HepG2 (cell line): ENCODE results near the gene BAIAP2L1. TPM values are rescaled to one million over a fixed set of nuclear protein-coding genes. Genes with fewer than 3 reads are reported as not detected.

Source experiments
- HBP1 ChIP-seq: IDR thresholded peaks from 2 replicates; pipeline ENCODE4 v1.6.1; 2016; ENCODE audit warnings: low read depth, control low read depth
- HMG20A ChIP-seq: IDR thresholded peaks from 2 replicates; pipeline ENCODE4 v1.6.1; 2016; ENCODE audit warnings: borderline replicate concordance
- HMGXB4 ChIP-seq, 2 experiments: sonication (generic) in 1 of 2; formaldehyde crosslinking in 1 of 2; IDR thresholded peaks; 2 replicates each; pipeline versions ENCODE4 v1.4.0 to v1.6.1; 2018 to 2020; ENCODE audit warnings: missing genetic modification reagents in 2 of 2, borderline replicate concordance in 1 of 2, low read depth in 1 of 2, mild to moderate bottlenecking in 1 of 2, missing biosample characterization in 1 of 2
- NR0B2 ChIP-seq: sonication (generic); formaldehyde crosslinking; IDR thresholded peaks from 2 replicates; pipeline ENCODE4 v1.4.0; 2020; ENCODE audit warnings: mild to moderate bottlenecking, missing genetic modification reagents
- PATZ1 ChIP-seq: sonication (generic); formaldehyde crosslinking; IDR thresholded peaks from 2 replicates; pipeline ENCODE4 v1.4.0; 2020; ENCODE audit warnings: missing genetic modification reagents
- SAFB2 ChIP-seq: sonication (generic); formaldehyde crosslinking; IDR thresholded peaks from 2 replicates; pipeline ENCODE4 v1.5.1; 2020; ENCODE audit warnings: missing genetic modification reagents, low read depth, mild to moderate bottlenecking, borderline replicate concordance
- SMAD9 ChIP-seq: sonication (generic); formaldehyde crosslinking; IDR thresholded peaks from 2 replicates; pipeline ENCODE4 v1.5.1; 2020; ENCODE audit warnings: mild to moderate bottlenecking, missing genetic modification reagents
- SRSF1 ChIP-seq: fragments of 200-400 bp; formaldehyde crosslinking; optimal IDR thresholded peaks from 2 replicates; pipeline ENCODE3; 2017; ENCODE audit warnings: mild to moderate bottlenecking, low read depth, low read length, moderate library complexity
- TFDP2 ChIP-seq: sonication (generic); formaldehyde crosslinking; IDR thresholded peaks from 2 replicates; pipeline ENCODE4 v1.4.0; 2020; ENCODE audit warnings: missing genetic modification reagents
- ZNF12 ChIP-seq: sonication (generic); formaldehyde crosslinking; IDR thresholded peaks from 2 replicates; pipeline ENCODE4 v1.5.0; 2020; ENCODE audit warnings: missing genetic modification reagents
- ZNF136 ChIP-seq: sonication (generic); formaldehyde crosslinking; IDR thresholded peaks from 2 replicates; pipeline ENCODE4 v1.8.1; 2022; ENCODE audit warnings: low read depth, mild to moderate bottlenecking, moderate library complexity, missing genetic modification reagents
- ZNF18 ChIP-seq: sonication (generic); formaldehyde crosslinking; IDR thresholded peaks from 2 replicates; pipeline ENCODE4 v1.8.0; 2022; ENCODE audit warnings: mild to moderate bottlenecking, missing genetic modification reagents; ENCODE audit not compliant: insufficient replicate concordance
- ZNF235 ChIP-seq: sonication (generic); formaldehyde crosslinking; IDR thresholded peaks from 2 replicates; pipeline ENCODE4 v1.8.1; 2023; ENCODE audit warnings: mild to moderate bottlenecking, missing genetic modification reagents, borderline replicate concordance
- ZNF510 ChIP-seq: sonication (generic); formaldehyde crosslinking; IDR thresholded peaks from 2 replicates; pipeline ENCODE4 v1.4.0; 2020; ENCODE audit warnings: low read depth, mild to moderate bottlenecking, missing genetic modification reagents
- ZNF709 ChIP-seq: sonication (generic); formaldehyde crosslinking; IDR thresholded peaks from 2 replicates; pipeline ENCODE4 v1.5.0; 2020; ENCODE audit warnings: mild to moderate bottlenecking, missing genetic modification reagents
- ZNF883 ChIP-seq: sonication (generic); formaldehyde crosslinking; IDR thresholded peaks from 2 replicates; pipeline ENCODE4 v1.5.1; 2020; ENCODE audit warnings: mild to moderate bottlenecking, missing genetic modification reagents; ENCODE audit errors: not compliant biosample characterization
- polyA plus RNA-seq, 8 experiments: library from polyadenylated mRNA; depleted of rRNA in 3 of 8; stranded (reverse) in 7 of 8; unstranded in 1 of 8; fragments of >200 nt; fragmentation: Illumina TruSeq in 4 of 8; extraction: Trizol in 4 of 8; gene quantifications; 2 replicates each; pipeline versions ENCODE4 v1.2.1 to v1.2.3, GENCODE V29; 2011 to 2016; ENCODE audit warnings: low read depth in 4 of 8, missing spikeins in 1 of 8, mixed read lengths in 1 of 8; ENCODE audit not compliant: insufficient read depth in 1 of 8
- total RNA-seq, 5 experiments: library from RNA; depleted of rRNA; stranded (reverse); fragments of >200 nt; fragmentation: Illumina TruSeq; extraction: Trizol; gene quantifications; 2 replicates each; pipeline ENCODE4 v1.2.3, GENCODE V29; 2016; ENCODE audit warnings: low read depth in 1 of 5

The BAIAP2L1 gene
- total and polyA plus RNA-seq, 2 of the 13 experiments (the other 11 are each of a cell fraction or from before 2014, with no cell fraction given): 13.0 to 21.5 TPM

- peak; percentile 64 for TF ChIP-seq PATZ1 (CRISPR knock-in tag)
- 0 out of 2 replicates have a peak, but pooled peaks have one; percentile 24 for TF ChIP-seq SAFB2 (CRISPR knock-in tag)
- peak; percentile 27 to 82; a peak in 3 of 4 replicates for TF ChIP-seq HMGXB4 (CRISPR knock-in tag; IDR thresholded peaks at IDR 0.05; ENCODE audit: borderline replicate concordance in 1 of 2, low read depth in 1 of 2)
- TF ChIP-seq TFDP2 (CRISPR knock-in tag): peak; percentile 75
- peak; percentile 56 for TF ChIP-seq ZNF18 (CRISPR knock-in tag)
- 0 out of 2 replicates have a peak, but pooled peaks have one; percentile 5 for TF ChIP-seq ZNF510 (CRISPR knock-in tag)
- TF ChIP-seq ZNF235 (CRISPR knock-in tag): peak; percentile 89; the same call in 1 of the 2 replicates
- TF ChIP-seq ZNF136 (CRISPR knock-in tag): no peak
- TF ChIP-seq SRSF1: peak; percentile 31
- TF ChIP-seq HMG20A (CRISPR knock-in tag): no peak; the same call in 1 of the 2 replicates
- peak; percentile 77 for TF ChIP-seq NR0B2
- peak; percentile 71 for TF ChIP-seq ZNF883 (CRISPR knock-in tag)
- no peak for TF ChIP-seq ZNF12 (CRISPR knock-in tag)
- TF ChIP-seq ZNF709: peak; percentile 47; the same call in 1 of the 2 replicates
- 0 out of 2 replicates have a peak, but pooled peaks have one; percentile 39 for TF ChIP-seq SMAD9
- TF ChIP-seq HBP1: peak; percentile 66
Measured at GRCh38 chr7:98251601-98252424, 149.1 kb downstream of the BAIAP2L1 start, which contains the start of gene TECPR1 (continued).
